DMS 273 (cell line): ENCODE measurements around the gene INSYN2B.
"Not testable (repeated sequence)": the region's sequence is repeated elsewhere in the genome, so short reads cannot be mapped to it uniquely, and the experiment has no call there.

Source experiments
- DNase-seq: peaks from one replicate; lab custom pipeline; 2025; ENCODE audit not compliant: unreplicated experiment; lab: John Stamatoyannopoulos, UW

Gene INSYN2B

DNA sequence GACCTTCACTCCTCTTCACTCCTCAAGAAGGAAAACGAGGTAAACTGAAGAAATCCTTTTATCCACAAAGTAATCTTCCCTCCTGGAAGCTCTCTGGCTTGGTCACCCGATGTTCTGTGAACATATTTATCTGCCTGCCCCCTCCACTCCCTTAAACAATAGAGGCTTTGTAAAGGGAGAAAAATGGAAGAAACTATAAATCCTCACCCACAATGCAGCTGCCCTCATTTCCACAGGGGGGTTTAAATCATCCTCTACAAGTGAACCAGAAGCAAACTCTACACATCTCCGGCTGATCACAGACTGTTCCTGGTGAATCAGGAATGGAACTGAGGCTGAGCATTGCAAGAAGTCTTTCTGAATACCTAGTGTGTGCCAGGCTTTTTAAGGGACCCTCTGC is 7.2 kb downstream of the INSYN2B start:
- no peak for DNase-seq

DNA sequence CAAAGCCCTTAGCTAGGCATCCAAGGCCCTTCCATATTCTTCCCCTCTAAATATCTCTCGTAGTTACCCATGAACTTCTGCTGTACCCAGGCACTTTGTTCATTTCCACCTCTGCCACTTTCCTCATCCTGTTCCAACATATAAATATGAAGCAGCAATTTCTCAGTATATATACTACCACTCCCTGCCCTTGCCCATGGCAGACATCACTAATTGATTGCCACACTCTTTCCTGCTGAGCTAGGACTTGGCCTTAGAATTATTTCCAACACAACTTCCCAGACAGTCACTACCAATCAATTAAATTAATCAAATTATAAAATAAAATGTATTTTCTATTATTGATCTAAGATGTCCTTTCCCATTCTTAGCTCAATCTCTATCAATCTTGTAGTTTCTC is 8.5 kb downstream of the INSYN2B start:
- DNase-seq: no peak

GRCh38 chr5:169970911-169971765 is 9.2 kb downstream of the INSYN2B start:
- no peak for DNase-seq

GRCh38 chr5:169970339-169970738 is 10.0 kb downstream of the INSYN2B start:
- DNase-seq: no peak

- DNase-seq: no peak
These were observed 16.0 kb downstream of the INSYN2B start for GRCh38 chr5:169964246-169964645.

DNA sequence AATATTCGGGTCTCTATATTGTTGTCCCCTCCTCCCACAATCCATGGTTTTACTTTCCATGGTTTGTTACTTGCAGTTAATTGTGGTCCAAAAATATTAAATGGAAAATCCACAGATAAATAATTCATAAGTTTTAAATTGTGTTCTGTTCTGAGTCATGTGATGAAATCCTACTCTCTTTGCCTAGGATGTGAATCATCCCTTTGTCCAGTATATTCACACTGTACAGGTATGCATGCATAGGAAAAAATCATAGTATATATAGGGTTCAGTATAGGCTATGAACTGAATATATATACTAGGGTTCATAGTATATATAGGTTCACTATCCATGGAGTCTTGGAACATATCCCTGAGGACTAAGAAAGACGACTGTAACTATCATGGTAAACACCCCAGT is 19.6 kb downstream of the INSYN2B start:
- no peak for DNase-seq

- DNase-seq: no peak
These were observed 22.0 kb downstream of the INSYN2B start for GRCh38 chr5:169958278-169958677.

GRCh38 chr5:169956756-169957155 is 23.5 kb downstream of the INSYN2B start:
- no peak for DNase-seq

- DNase-seq: no peak
These were observed 24.2 kb downstream of the INSYN2B start for GRCh38 chr5:169956126-169956525.

DNA sequence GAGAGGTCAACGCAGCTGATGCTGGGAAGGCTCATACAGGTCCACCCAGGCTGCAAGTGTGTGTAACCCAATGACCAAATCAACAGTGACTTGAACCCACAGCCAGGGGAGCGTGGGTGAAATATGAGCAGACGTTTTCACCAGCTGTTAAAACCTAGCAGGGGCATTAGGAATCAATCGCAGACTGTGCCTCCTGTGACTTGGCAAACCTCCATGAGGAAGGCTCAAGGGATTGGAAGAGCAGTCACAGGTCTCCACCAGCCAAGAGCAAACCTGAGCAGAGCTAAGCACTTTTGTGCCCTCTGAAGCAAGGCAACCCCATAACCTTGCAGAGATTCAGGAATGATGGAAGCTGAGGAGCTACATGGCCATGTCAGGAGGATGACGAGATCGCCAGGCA is 25.5 kb downstream of the INSYN2B start:
- peak; percentile 82 for DNase-seq

- DNase-seq: not testable (repeated sequence)
These were observed 27.1 kb downstream of the INSYN2B start for GRCh38 chr5:169953196-169953595.

GRCh38 chr5:169950333-169950732 is 30.0 kb downstream of the INSYN2B start:
- no peak for DNase-seq

- DNase-seq: no peak
These were observed 33.5 kb downstream of the INSYN2B start for GRCh38 chr5:169946743-169947295.

- DNase-seq: no peak
These were observed 34.4 kb downstream of the INSYN2B start for GRCh38 chr5:169945831-169946261.

DNA sequence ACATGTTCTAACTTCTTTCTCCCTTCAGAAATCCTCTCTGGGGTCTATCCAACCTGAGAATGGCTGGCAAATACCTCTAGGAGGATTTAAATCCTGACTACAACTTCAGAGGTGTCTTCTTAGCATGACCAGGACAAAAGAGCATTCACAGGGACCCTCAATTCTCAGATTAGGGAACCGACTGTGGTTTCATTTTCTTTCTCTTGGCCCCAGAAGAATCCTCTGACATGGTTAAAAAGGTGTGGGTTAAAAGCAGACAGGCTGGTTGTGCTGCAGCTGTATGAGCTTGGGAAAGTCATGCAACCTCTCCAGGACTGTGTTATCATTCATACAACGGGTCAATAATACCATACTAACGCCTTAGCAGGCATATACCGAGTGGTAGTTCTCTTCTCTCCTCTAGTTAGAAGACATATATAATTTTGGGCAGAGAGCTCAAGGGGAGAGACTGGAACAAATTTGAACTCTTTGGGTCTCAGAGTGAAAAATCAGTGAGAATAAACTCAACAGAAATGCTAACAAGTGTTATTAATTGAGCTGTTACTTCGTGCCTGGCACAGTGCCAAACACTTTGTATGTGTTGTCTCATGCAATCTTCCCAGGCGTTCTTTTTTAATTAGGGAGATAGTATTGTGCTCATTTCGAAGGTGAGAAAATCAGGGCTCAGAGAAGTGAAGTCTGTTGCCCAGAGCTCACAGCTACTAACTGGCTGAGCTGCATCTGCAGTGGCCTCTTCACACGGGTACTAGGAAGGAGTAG is 35.2 kb downstream of the INSYN2B start:
- DNase-seq: peak; percentile 29

DNA sequence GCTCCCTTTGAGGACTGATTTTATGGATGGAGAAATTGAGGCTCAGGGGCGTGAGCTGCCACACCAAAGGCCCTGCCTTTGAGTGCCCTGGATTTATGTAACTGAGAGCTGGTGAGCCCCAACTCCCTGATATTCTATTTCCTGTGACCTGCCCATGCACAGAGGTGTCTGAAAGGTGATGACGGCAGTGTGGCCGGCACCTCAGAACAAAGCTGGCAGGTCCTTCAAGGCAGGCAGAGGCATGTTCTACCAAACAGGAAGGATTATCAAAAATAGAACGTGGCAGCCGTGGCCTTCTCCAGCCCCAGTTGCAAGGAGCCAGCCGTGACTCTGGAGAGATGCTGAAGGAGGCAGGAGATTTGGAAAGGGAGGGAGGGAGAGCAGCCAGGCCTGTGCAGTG is 36.2 kb downstream of the INSYN2B start:
- no peak for DNase-seq

- DNase-seq: no peak
These were observed 37.3 kb downstream of the INSYN2B start for GRCh38 chr5:169943026-169943425.

DNA sequence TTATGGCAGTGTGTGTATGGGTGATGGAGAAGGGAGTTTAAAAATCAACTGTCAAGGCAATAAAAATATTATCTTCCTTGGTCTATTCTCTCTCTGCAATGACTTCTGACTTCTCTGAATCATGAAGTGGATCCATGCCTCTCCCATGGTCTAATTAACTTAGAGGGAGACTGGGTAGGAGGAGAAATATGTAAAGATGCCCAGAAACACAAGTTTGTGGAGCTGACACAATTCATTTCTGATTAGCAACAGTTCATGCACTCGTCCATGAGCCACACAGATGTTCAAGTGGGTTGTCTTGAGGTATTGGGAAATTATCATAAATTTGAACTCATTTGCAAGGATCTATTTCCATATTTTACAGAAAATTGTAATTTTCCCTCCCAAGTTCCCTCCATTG is 38.1 kb downstream of the INSYN2B start:
- DNase-seq: no peak

- no peak for DNase-seq
These were observed 38.8 kb downstream of the INSYN2B start for GRCh38 chr5:169941542-169941941.

- no peak for DNase-seq
These were observed 40.6 kb downstream of the INSYN2B start for GRCh38 chr5:169939731-169940130.

- no peak for DNase-seq
These were observed 41.9 kb downstream of the INSYN2B start for GRCh38 chr5:169938439-169938838.

- no peak for DNase-seq
These were observed 44.5 kb downstream of the INSYN2B start for GRCh38 chr5:169935762-169936161.
